Psoas muscle (tissue), 8 donors: ENCODE data around the gene LDLR. TPM values are rescaled to one million over a fixed set of nuclear protein-coding genes. Genes with fewer than 3 reads are reported as not detected.
"Not testable (repeated sequence)": the region's sequence is repeated elsewhere in the genome, so short reads cannot be mapped to it uniquely, and the experiment has no call there.

ENCODE experiments used
- ATAC-seq, 4 donors: fragments of 200-7000 bp; cut with Tn5 transposase; one replicate each; pipeline ENCODE4 v1.9.1; 2020; ENCODE audit warnings: moderate library complexity in 3 of 4, mild to moderate bottlenecking in 2 of 4
- DNase-seq, 2 donors: peaks; one replicate each; pipeline ENCODE4 v3.0.0-alpha.2; 2020
- H3K27ac ChIP-seq: fragments of 200-600 bp; one replicate; pipeline ENCODE4 v1.8.0; 2022
- H3K27me3 ChIP-seq, 3 donors: fragments of 200-600 bp in 1 of 3; one replicate each; pipeline versions ENCODE4 v1.6.1 to v1.8.0; 2013 to 2022; ENCODE audit warnings: low read length in 2 of 3, mild to moderate bottlenecking in 2 of 3, moderate library complexity in 1 of 3; ENCODE audit not compliant: insufficient read depth in 3 of 3
- H3K36me3 ChIP-seq, 2 donors: fragments of 200-600 bp in 1 of 2; one replicate each; pipeline versions ENCODE4 v1.6.1 to v1.8.0; 2013 to 2022; ENCODE audit warnings: low read depth in 1 of 2, mild to moderate bottlenecking in 1 of 2, moderate library complexity in 1 of 2; ENCODE audit not compliant: insufficient read depth in 1 of 2
- H3K4me1 ChIP-seq: fragments of 200-600 bp; one replicate; pipeline ENCODE4 v1.8.0; 2022
- H3K4me3 ChIP-seq: fragments of 200-600 bp; one replicate; pipeline ENCODE4 v1.8.0; 2022; ENCODE audit warnings: mild to moderate bottlenecking
- H3K9me3 ChIP-seq: fragments of 200-600 bp; one replicate; pipeline ENCODE4 v1.8.0; 2022
- WGBS, 3 donors: extraction: QIAGEN DNeasy Blood & Tissue Kit; methylation state at CpG; one replicate each; pipeline versions ENCODE4 v1.1.6 to v1.1.7; 2013; 5-methylcytosine and 5-hydroxymethylcytosine counted together
- intact Hi-C, 2 donors: fragments of 100-400 bp; cut with DNase I; formaldehyde crosslinking; loops; one replicate each; pipeline versions ENCODE4 v1.11.0 to v1.14.2; 2022
- polyA plus RNA-seq, 3 donors: library from polyadenylated mRNA; stranded (reverse); fragments of 200-250 nt; gene quantifications; one replicate each; pipeline ENCODE4 v1.2.3, GENCODE V29; 2013
- total RNA-seq, 4 donors: library from RNA; stranded (reverse); fragmentation: NEBNext Ultra II Directional in 2 of 4; extraction: Animal tissue kit (Norgen Biotek cat#: 25700) in 2 of 4; gene quantifications; one replicate each; pipeline versions ENCODE4 v1.2.1 to v1.2.4, GENCODE V29; 2021 to 2023
- TF ChIP-seq, protein P1 (sequence below): fragments of 200-600 bp; IDR thresholded peaks from one replicate; pipeline ENCODE4 v1.8.0; 2022; ENCODE audit warnings: antibody characterized with exemption
- donor health status: healthy with polysubstance abuse.
- donor health status: DM: no; HTN: no; CAD: no; lungs with moderate emphysema.
- donor health status: Bipolar disorder and iron deficiency.
- donor health status: healthy.
- donor health status: DM: yes; HTN: yes; CAD: no.
- donor health status: DM: no; HTN: no; CAD: no.
- donor health status: DM: no; HTN: no; CAD: no.
- donor health status: DM: yes; HTN: yes; CAD: no.

The LDLR gene
- total and polyA plus RNA-seq, 7 donors: 1.7 to 10.1 (median 3.4) TPM

DNA sequence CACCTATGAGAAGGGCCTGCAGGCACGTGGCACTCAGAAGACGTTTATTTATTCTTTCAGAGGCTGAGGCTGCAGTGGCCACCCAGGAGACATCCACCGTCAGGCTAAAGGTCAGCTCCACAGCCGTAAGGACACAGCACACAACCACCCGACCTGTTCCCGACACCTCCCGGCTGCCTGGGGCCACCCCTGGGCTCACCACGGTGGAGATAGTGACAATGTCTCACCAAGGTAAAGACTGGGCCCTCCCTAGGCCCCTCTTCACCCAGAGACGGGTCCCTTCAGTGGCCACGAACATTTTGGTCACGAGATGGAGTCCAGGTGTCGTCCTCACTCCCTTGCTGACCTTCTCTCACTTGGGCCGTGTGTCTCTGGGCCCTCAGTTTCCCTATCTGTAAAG lies 33.9 kb downstream of the LDLR start:
- no peak for DNase-seq
- no peak for ATAC-seq
- intact Hi-C loops: no loop called here
- WGBS, 3 donors: 90 to 94% (median 91%) methylated on average over 13 of the region's 13 CpGs
- Histone ChIP-seq H3K4me3 (no peak overlapping the region), H3K27me3 (no peaks in the 10 kb centered on the region), H3K4me1 (no peaks in the 10 kb centered on the region), H3K27ac (no peak overlapping the region), H3K36me3 (peaks cover 0 to 58% of the 10 kb centered on the region in 2 donors), H3K9me3 (no peaks in the 10 kb centered on the region)
- TF ChIP-seq, protein P1, sequence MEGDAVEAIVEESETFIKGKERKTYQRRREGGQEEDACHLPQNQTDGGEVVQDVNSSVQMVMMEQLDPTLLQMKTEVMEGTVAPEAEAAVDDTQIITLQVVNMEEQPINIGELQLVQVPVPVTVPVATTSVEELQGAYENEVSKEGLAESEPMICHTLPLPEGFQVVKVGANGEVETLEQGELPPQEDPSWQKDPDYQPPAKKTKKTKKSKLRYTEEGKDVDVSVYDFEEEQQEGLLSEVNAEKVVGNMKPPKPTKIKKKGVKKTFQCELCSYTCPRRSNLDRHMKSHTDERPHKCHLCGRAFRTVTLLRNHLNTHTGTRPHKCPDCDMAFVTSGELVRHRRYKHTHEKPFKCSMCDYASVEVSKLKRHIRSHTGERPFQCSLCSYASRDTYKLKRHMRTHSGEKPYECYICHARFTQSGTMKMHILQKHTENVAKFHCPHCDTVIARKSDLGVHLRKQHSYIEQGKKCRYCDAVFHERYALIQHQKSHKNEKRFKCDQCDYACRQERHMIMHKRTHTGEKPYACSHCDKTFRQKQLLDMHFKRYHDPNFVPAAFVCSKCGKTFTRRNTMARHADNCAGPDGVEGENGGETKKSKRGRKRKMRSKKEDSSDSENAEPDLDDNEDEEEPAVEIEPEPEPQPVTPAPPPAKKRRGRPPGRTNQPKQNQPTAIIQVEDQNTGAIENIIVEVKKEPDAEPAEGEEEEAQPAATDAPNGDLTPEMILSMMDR: no peak

DNA sequence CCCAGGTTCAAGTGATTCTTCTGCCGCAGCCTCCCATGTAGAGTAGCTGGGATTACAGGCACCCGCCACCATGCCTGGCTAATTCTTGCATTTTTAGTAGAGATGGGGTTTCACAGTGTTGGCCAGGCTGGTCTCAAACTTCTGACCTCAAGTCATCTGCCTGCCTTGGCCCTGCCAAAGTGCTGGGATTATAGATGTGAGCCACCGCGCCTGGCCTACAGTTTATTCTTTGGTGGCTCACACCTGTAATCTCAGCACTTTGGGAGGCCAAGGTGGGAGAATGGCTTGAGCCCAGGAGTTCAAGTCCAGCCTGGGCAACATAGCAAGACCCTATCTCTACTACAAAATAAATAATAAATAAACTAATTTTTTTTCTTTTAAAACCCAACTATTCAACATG lies 34.9 kb downstream of the LDLR start:
- intact Hi-C loops, H3K27me3 ChIP-seq, H3K27ac ChIP-seq, H3K4me3 ChIP-seq, H3K4me1 ChIP-seq, DNase-seq, ATAC-seq, H3K9me3 ChIP-seq: not testable (repeated sequence)
- peaks cover 0 to 62% of the 10 kb centered on the region in 2 donors for H3K36me3 ChIP-seq
- 96 to 100% (median 98%) methylated on average over 4 of the region's 4 CpGs for WGBS, 3 donors

DNA sequence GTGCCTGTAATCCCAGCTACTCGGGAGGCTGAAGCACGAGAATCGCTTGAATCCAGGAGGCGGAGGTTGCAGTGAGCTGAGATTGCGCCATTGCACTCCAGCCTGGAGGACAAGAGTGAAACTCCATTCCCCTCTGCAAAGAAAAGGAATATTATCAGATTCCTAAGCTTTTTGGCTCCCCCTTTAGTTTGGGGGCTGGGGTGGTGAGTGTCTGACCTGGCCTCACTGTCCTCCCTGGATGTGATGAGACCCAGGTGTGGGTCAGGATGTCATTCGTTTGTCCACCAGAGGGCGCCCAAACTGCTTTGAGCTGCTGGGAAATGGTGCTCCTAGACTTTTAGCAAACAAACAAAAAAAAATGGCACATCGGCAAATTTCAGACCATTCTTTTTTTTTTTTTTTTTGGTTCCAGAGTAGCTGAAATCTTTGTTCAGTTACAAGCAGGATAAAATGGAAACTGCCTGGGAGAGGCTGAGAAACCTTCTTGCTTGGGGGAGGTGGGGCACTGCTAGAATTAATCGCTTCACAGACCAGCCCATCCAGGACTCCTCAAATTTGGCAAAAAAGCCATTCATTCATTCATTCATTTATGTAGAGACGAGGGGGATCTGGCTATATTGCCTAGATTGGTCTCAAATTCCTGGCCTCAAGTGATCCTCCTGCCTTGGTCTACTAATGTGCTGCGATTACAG lies 36.9 kb downstream of the LDLR start:
- no peaks in the 10 kb centered on the region for H3K9me3 ChIP-seq
- no peaks in the 10 kb centered on the region for H3K27me3 ChIP-seq
- 55 to 60% (median 57%) methylated on average over 11 of the region's 11 CpGs for WGBS, 3 donors
- intact Hi-C loops: loop anchor here (5.0 kb wide), 1 partner anchor 89 kb away; no protein-coding TSS in a partner anchor
- TF ChIP-seq, protein P1: peak; percentile 67
- H3K4me1 ChIP-seq: no peaks in the 10 kb centered on the region
- peak; percentile 78 to 85 for DNase-seq
- H3K4me3 ChIP-seq: no peak overlapping the region
- H3K27ac ChIP-seq: no peak overlapping the region
- ATAC-seq: peak; percentile 59 to 85 (median 68)
- H3K36me3 ChIP-seq: peaks cover 0 to 64% of the 10 kb centered on the region in 2 donors

DNA sequence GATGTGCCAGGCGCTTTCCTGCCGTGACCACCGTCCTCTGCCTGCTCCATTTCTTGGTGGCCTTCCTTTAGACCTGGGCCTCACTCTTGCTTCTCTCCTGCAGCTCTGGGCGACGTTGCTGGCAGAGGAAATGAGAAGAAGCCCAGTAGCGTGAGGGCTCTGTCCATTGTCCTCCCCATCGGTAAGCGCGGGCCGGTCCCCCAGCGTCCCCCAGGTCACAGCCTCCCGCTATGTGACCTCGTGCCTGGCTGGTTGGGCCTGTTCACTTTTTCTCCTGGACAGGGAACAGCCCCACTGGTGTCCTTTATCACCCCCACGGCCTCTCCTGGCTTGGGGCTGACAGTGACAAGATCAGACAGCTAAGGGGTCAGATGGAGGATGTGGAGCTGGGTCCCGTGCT lies 38.6 kb downstream of the LDLR start:
- no peak for ATAC-seq
- no peaks in the 10 kb centered on the region for H3K9me3 ChIP-seq
- no peaks in the 10 kb centered on the region for H3K27me3 ChIP-seq
- no peak overlapping the region for H3K4me3 ChIP-seq
- 85 to 90% (median 90%) methylated on average over 15 of the region's 15 CpGs for WGBS, 3 donors
- H3K27ac ChIP-seq: no peak overlapping the region
- TF ChIP-seq, protein P1: no peak
- peaks cover 0 to 70% of the 10 kb centered on the region in 2 donors for H3K36me3 ChIP-seq
- intact Hi-C loops: loop anchor here (5.0 kb wide), 1 partner anchor 91 kb away; no protein-coding TSS in a partner anchor
- H3K4me1 ChIP-seq: no peaks in the 10 kb centered on the region
- no peak for DNase-seq

DNA sequence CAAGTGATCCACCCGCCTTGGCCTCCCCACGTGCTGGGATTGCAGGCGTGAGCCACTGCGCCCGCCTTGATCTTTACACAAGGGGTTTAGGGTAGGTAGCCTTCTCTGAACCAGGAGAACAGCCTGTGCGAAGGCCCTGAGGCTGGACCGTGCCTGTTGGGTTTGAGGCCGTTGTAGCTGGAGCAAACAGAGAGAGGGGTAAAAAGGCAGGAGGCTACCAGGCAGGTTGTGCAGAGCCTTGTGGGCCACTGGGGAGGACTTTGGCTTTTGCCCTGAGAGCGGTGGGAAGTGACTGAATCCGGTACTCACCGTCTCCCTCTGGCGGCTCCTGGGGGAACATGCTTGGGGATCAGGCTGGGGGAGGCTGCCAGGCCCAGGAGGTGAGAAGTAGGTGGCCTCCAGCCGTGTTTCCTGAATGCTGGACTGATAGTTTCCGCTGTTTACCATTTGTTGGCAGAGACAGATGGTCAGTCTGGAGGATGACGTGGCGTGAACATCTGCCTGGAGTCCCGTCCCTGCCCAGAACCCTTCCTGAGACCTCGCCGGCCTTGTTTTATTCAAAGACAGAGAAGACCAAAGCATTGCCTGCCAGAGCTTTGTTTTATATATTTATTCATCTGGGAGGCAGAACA lies 41.7 kb downstream of the LDLR start:
- Histone ChIP-seq H3K4me1 (no peaks in the 10 kb centered on the region), H3K4me3 (no peak overlapping the region), H3K27ac (no peak overlapping the region), H3K27me3 (no peaks in the 10 kb centered on the region), H3K36me3 (peaks cover 0 to 49% of the 10 kb centered on the region in 2 donors), H3K9me3 (no peaks in the 10 kb centered on the region)
- 36 to 41% (median 41%) methylated on average over 18 to 19 of the region's 19 CpGs for WGBS, 3 donors
- TF ChIP-seq, protein P1: peak; percentile 85
- ATAC-seq (peak; percentile 87 to 94 (median 90)), DNase-seq (peak; percentile 85 to 89)
- intact Hi-C loops: loop anchor here (5.0 to 10.0 kb wide), 3 partner anchors 161 to 196 kb away; no protein-coding TSS in a partner anchor
